Neural progenitor cell (in vitro differentiated cells): Measurements from ENCODE around the gene C7orf25. TPM values are rescaled to one million over a fixed set of nuclear protein-coding genes. Genes with fewer than 3 reads are reported as not detected.
A peak's percentile ranks its signal among the peaks of the same experiment; 100 is the strongest.

ENCODE experiments used
- DNase-seq: peaks from one replicate; pipeline ENCODE4 v3.0.0-alpha.2; 2016; ENCODE audit warnings: low spot score
- H2AFZ ChIP-seq: fragments of 200-600 bp; sonication (generic); replicated peaks from 2 replicates; pipeline ENCODE4 v1.6.1; 2016; ENCODE audit warnings: antibody characterized with exemption
- H3F3A ChIP-seq: fragments of 200-600 bp; sonication (generic); 2 replicates; pipeline ENCODE4 v1.6.1; 2016; ENCODE audit warnings: antibody characterized with exemption, low read depth
- H3K27ac ChIP-seq: fragments of 200-600 bp; sonication (generic); 2 replicates; pipeline ENCODE4 v1.5.1; 2016; ENCODE audit warnings: mild to moderate bottlenecking
- H3K27me3 ChIP-seq: fragments of 200-600 bp; sonication (generic); 2 replicates; pipeline ENCODE4 v1.6.1; 2016; ENCODE audit warnings: mild to moderate bottlenecking, moderate library complexity
- H3K36me3 ChIP-seq: fragments of 200-600 bp; sonication (generic); 2 replicates; pipeline ENCODE4 v1.5.1; 2016
- H3K4me1 ChIP-seq: fragments of 200-600 bp; sonication (generic); 2 replicates; pipeline ENCODE4 v1.6.1; 2016; ENCODE audit warnings: mixed run types
- H3K4me2 ChIP-seq: fragments of 200-600 bp; sonication (generic); 2 replicates; pipeline ENCODE4 v1.6.1; 2016
- H3K4me3 ChIP-seq: fragments of 200-600 bp; sonication (generic); 2 replicates; pipeline ENCODE4 v1.5.1; 2016
- H3K79me2 ChIP-seq: fragments of 200-600 bp; sonication (generic); 2 replicates; pipeline ENCODE4 v1.6.1; 2016; ENCODE audit warnings: low read depth
- H3K9ac ChIP-seq: fragments of 200-600 bp; sonication (generic); 2 replicates; pipeline ENCODE4 v1.6.1; 2016
- H3K9me3 ChIP-seq: fragments of 200-600 bp; sonication (generic); 2 replicates; pipeline ENCODE4 v1.5.1; 2016; ENCODE audit warnings: low read depth
- H4K20me1 ChIP-seq: fragments of 200-600 bp; sonication (generic); 2 replicates; pipeline ENCODE4 v1.6.1; 2016; ENCODE audit warnings: low read depth
- H3K27ac Mint-ChIP-seq: 3 replicates; pipeline ENCODE4 v1.8.0; 2021; ENCODE audit warnings: mixed read lengths
- H3K27me3 Mint-ChIP-seq: 2 replicates; pipeline ENCODE4 v1.8.0; 2022; ENCODE audit warnings: low read depth, mild to moderate bottlenecking, inconsistent platforms, moderate library complexity, mixed read lengths; ENCODE audit not compliant: insufficient read depth
- H3K36me3 Mint-ChIP-seq: 3 replicates; pipeline ENCODE4 v1.8.0; 2021; ENCODE audit warnings: mixed read lengths
- H3K4me1 Mint-ChIP-seq: 3 replicates; pipeline ENCODE4 v1.8.0; 2021; ENCODE audit warnings: mixed read lengths
- H3K4me3 Mint-ChIP-seq: 3 replicates; pipeline ENCODE4 v1.8.0; 2021; ENCODE audit warnings: mild to moderate bottlenecking, moderate library complexity, mixed read lengths
- H3K9me3 Mint-ChIP-seq: 3 replicates; pipeline ENCODE4 v1.8.0; 2020; ENCODE audit warnings: mixed read lengths
- CTCF ChIP-seq: fragments of 200-600 bp; sonication (generic); IDR thresholded peaks from 2 replicates; pipeline ENCODE4 v1.5.1; 2017; ENCODE audit warnings: antibody characterized with exemption, mild to moderate bottlenecking
- EZH2 ChIP-seq: fragments of 200-600 bp; sonication (generic); IDR thresholded peaks from 2 replicates; pipeline ENCODE4 v1.6.1; 2017; ENCODE audit warnings: antibody characterized with exemption, mild to moderate bottlenecking, moderate library complexity
- EZH2phosphoT487 ChIP-seq: fragments of 200-600 bp; sonication (generic); IDR thresholded peaks from 2 replicates; pipeline ENCODE4 v1.6.1; 2017; ENCODE audit warnings: antibody characterized with exemption
- total RNA-seq: library from RNA; depleted of rRNA; stranded (reverse); fragments of >200 nt; gene quantifications from 2 replicates; pipeline ENCODE4 v1.2.3, GENCODE V29; 2015; ENCODE audit warnings: low replicate concordance

C7orf25 gene
- total RNA-seq, 1 donor from 2014 or later, result 6.4 TPM

- no peak overlapping the region for H2AFZ ChIP-seq
- no peaks in the 10 kb centered on the region for H3K36me3 ChIP-seq
- H3K9ac ChIP-seq, result no peak overlapping the region
- H3K79me2 ChIP-seq, result no peaks in the 10 kb centered on the region
- DNase-seq, result peak; percentile 28
- Mint-ChIP-seq H3K4me3 (no peak overlapping the region), H3K36me3 (peaks cover 5% of the 10 kb centered on the region), H3K27me3 (peaks cover 2% of the 10 kb centered on the region), H3K9me3 (peaks cover 5% of the 10 kb centered on the region), H3K4me1 (peaks cover 19% of the 10 kb centered on the region), H3K27ac (no peak overlapping the region)
- peaks cover 14% of the 10 kb centered on the region for H3K4me1 ChIP-seq
- H3K4me2 ChIP-seq, result no peak overlapping the region
- no peaks in the 10 kb centered on the region for H3K9me3 ChIP-seq
- no peak overlapping the region for H3K4me3 ChIP-seq
- H3F3A ChIP-seq, result peaks cover 24% of the 10 kb centered on the region
- H3K27me3 ChIP-seq, result no peaks in the 10 kb centered on the region
- TF ChIP-seq EZH2phosphoT487 (no peak), CTCF (no peak), EZH2 (no peak)
- H4K20me1 ChIP-seq, result no peaks in the 10 kb centered on the region
- H3K27ac ChIP-seq, result no peak overlapping the region
Measured at GRCh38 chr7:42883950-42884349, 27.9 kb downstream of the C7orf25 start.

- DNase-seq, result no peak
- Histone ChIP-seq H3K4me2 (no peak overlapping the region), H3K9me3 (no peaks in the 10 kb centered on the region), H3K4me3 (no peak overlapping the region), H2AFZ (no peak overlapping the region), H3K36me3 (no peaks in the 10 kb centered on the region), H3F3A (no peaks in the 10 kb centered on the region), H3K9ac (no peak overlapping the region), H4K20me1 (no peaks in the 10 kb centered on the region), H3K27me3 (no peaks in the 10 kb centered on the region), H3K4me1 (no peaks in the 10 kb centered on the region), H3K79me2 (no peaks in the 10 kb centered on the region), H3K27ac (no peak overlapping the region)
- TF ChIP-seq EZH2phosphoT487 (no peak), EZH2 (no peak), CTCF (no peak)
- H3K36me3 Mint-ChIP-seq, result peaks cover 5% of the 10 kb centered on the region
- peaks cover 2% of the 10 kb centered on the region for H3K27me3 Mint-ChIP-seq
- peaks cover 5% of the 10 kb centered on the region for H3K9me3 Mint-ChIP-seq
- no peak overlapping the region for H3K27ac Mint-ChIP-seq
- H3K4me1 Mint-ChIP-seq, result no peaks in the 10 kb centered on the region
- H3K4me3 Mint-ChIP-seq, result no peak overlapping the region
Measured at GRCh38 chr7:42880392-42880791, 31.5 kb downstream of the C7orf25 start.

- H3K27me3 ChIP-seq, result no peaks in the 10 kb centered on the region
- peaks cover 5% of the 10 kb centered on the region for H3K36me3 Mint-ChIP-seq
- no peaks in the 10 kb centered on the region for H3K4me1 ChIP-seq
- no peak overlapping the region for H3K27ac Mint-ChIP-seq
- H3K27me3 Mint-ChIP-seq, result peaks cover 2% of the 10 kb centered on the region
- no peak overlapping the region for H3K4me3 ChIP-seq
- DNase-seq, result no peak
- no peaks in the 10 kb centered on the region for H4K20me1 ChIP-seq
- no peak overlapping the region for H3K9ac ChIP-seq
- no peak overlapping the region for H3K4me2 ChIP-seq
- H2AFZ ChIP-seq, result no peak overlapping the region
- H3K9me3 ChIP-seq, result no peaks in the 10 kb centered on the region
- no peak overlapping the region for H3K27ac ChIP-seq
- no peak overlapping the region for H3K4me3 Mint-ChIP-seq
- no peaks in the 10 kb centered on the region for H3K79me2 ChIP-seq
- H3K36me3 ChIP-seq, result no peaks in the 10 kb centered on the region
- H3K9me3 Mint-ChIP-seq, result peaks cover 7% of the 10 kb centered on the region
- no peaks in the 10 kb centered on the region for H3F3A ChIP-seq
- TF ChIP-seq CTCF (no peak), EZH2phosphoT487 (no peak), EZH2 (no peak)
- H3K4me1 Mint-ChIP-seq, result no peaks in the 10 kb centered on the region
Measured at GRCh38 chr7:42878303-42878702, 33.6 kb downstream of the C7orf25 start.
